Esophagus squamous epithelium (tissue), 5 donors: Measurements from ENCODE around the gene PLAGL2. TPM values are rescaled to one million over a fixed set of nuclear protein-coding genes. Genes with fewer than 3 reads are reported as not detected.
A peak's percentile ranks its signal among the peaks of the same experiment; 100 is the strongest.
"Not testable (repeated sequence)": the region's sequence is repeated elsewhere in the genome, so short reads cannot be mapped to it uniquely, and the experiment has no call there.

ENCODE experiments used
- DNase-seq: peaks from one replicate; lab custom pipeline; 2025; lab: John Stamatoyannopoulos, UW
- H3K27ac ChIP-seq, 4 donors: fragments of 200-600 bp; sonication (generic); one replicate each; pipeline ENCODE4 v1.5.1; 2016 to 2019; ENCODE audit warnings: mild to moderate bottlenecking in 1 of 4
- H3K27me3 ChIP-seq, 4 donors: fragments of 200-600 bp; sonication (generic); 1 replicate in 3 of 4; 2 replicates in 1 of 4; pipeline versions ENCODE4 v1.5.1 to v1.6.0; 2017 to 2021; ENCODE audit warnings: antibody characterized with exemption in 1 of 4
- H3K36me3 ChIP-seq, 3 donors: fragments of 200-600 bp; sonication (generic); one replicate each; pipeline ENCODE4 v1.5.1; 2016 to 2019
- H3K4me1 ChIP-seq, 3 donors: fragments of 200-600 bp; sonication (generic); one replicate each; pipeline ENCODE4 v1.5.1; 2017 to 2019
- H3K4me3 ChIP-seq, 4 donors: fragments of 200-600 bp; sonication (generic); 1 replicate in 3 of 4; 2 replicates in 1 of 4; pipeline ENCODE4 v1.5.1; 2016 to 2019; ENCODE audit warnings: mild to moderate bottlenecking in 2 of 4, moderate library complexity in 1 of 4
- H3K9me3 ChIP-seq, 3 donors: fragments of 200-600 bp; sonication (generic); one replicate each; pipeline ENCODE4 v1.5.1; 2016 to 2019
- CTCF ChIP-seq, 6 experiments: fragments of 450-650 bp in 4 of 6; fragments of 200-600 bp in 2 of 6; sonication (generic) in 2 of 6; IDR thresholded peaks; one replicate each; pipeline ENCODE4 v1.5.1; 2016 to 2019; ENCODE audit warnings: antibody characterized with exemption in 6 of 6, mild to moderate bottlenecking in 4 of 6, moderate library complexity in 4 of 6
- POLR2A ChIP-seq, 4 donors: fragments of 450-650 bp; IDR thresholded peaks; one replicate each; pipeline ENCODE4 v1.6.1; 2017; ENCODE audit warnings: antibody characterized with exemption in 4 of 4, mild to moderate bottlenecking in 4 of 4, moderate library complexity in 3 of 4
- WGBS, 2 donors: methylation state at CpG; one replicate each; pipeline ENCODE4 v1.1.5; 2018; 5-methylcytosine and 5-hydroxymethylcytosine counted together
- intact Hi-C: fragments of 100-400 bp; cut with DNase I; formaldehyde crosslinking; loops from one replicate; pipeline ENCODE4 v1.15.0; 2022
- total RNA-seq, 4 donors: library from RNA; depleted of rRNA; stranded (reverse); fragments of >200 nt; gene quantifications; one replicate each; pipeline ENCODE4 v1.1.0, GENCODE V29; 2016
- donor health status: DM: yes; HTN: yes; CAD: no.

Gene PLAGL2
- total RNA-seq, 4 donors from 2014 or later: 6.2 to 14.0 (median 11.2) TPM

GRCh38 chr20:32203356-32204204 is 4.0 kb downstream of the PLAGL2 start:
- no peaks in the 10 kb centered on the region for H3K9me3 ChIP-seq
- intact Hi-C loops: loop anchor here (10.0 kb wide), 1 partner anchor 89 kb away; no protein-coding TSS in a partner anchor
- DNase-seq: no peak
- H3K27ac ChIP-seq: peak overlapping the region; percentile 93 to 98 (median 98)
- H3K27me3 ChIP-seq: no peaks in the 10 kb centered on the region
- WGBS, 2 donors: 38 to 56% methylated on average over 11 of the region's 11 CpGs
- H3K4me1 ChIP-seq: peaks cover 23 to 70% (median 46%) of the 10 kb centered on the region in 3 donors
- peak overlapping the region in 3 of 4 donors; percentile 0 to 100 (median 4) for H3K4me3 ChIP-seq
- TF ChIP-seq POLR2A (IDR thresholded peaks at IDR 0.05) (no peak), CTCF (IDR thresholded peaks at IDR 0.05) (no peak)
- peaks cover 10 to 38% (median 24%) of the 10 kb centered on the region in 3 donors for H3K36me3 ChIP-seq

GRCh38 chr20:32201977-32202363 is 5.6 kb downstream of the PLAGL2 start:
- Histone ChIP-seq H3K27ac (peak overlapping the region; percentile 16 to 98 (median 34)), H3K4me1 (peaks cover 18 to 62% (median 42%) of the 10 kb centered on the region in 3 donors), H3K9me3 (no peaks in the 10 kb centered on the region), H3K4me3 (no peak overlapping the region), H3K36me3 (peaks cover 16 to 54% (median 31%) of the 10 kb centered on the region in 3 donors), H3K27me3 (no peaks in the 10 kb centered on the region)
- no peak for DNase-seq
- intact Hi-C loops: loop anchor here (10.0 kb wide), 1 partner anchor 87 kb away; no protein-coding TSS in a partner anchor
- WGBS, 2 donors: 56 to 68% methylated on average over 4 to 7 of the region's 8 CpGs
- TF ChIP-seq POLR2A (IDR thresholded peaks at IDR 0.05) (no peak), CTCF (IDR thresholded peaks at IDR 0.05) (no peak)

GRCh38 chr20:32201296-32201976 is 6.1 kb downstream of the PLAGL2 start:
- H3K4me3 ChIP-seq: no peak overlapping the region
- no peak for TF ChIP-seq POLR2A (IDR thresholded peaks at IDR 0.05)
- peak in 1 of 6 experiments; percentile 18 for TF ChIP-seq CTCF (IDR thresholded peaks at IDR 0.05)
- peaks cover 16 to 59% (median 36%) of the 10 kb centered on the region in 3 donors for H3K36me3 ChIP-seq
- DNase-seq: no peak
- intact Hi-C loops: loop anchor here (10.0 kb wide), 1 partner anchor 87 kb away; no protein-coding TSS in a partner anchor
- H3K9me3 ChIP-seq: no peaks in the 10 kb centered on the region
- H3K27ac ChIP-seq: peak overlapping the region; percentile 16 to 98 (median 34)
- H3K27me3 ChIP-seq: no peaks in the 10 kb centered on the region
- 80 to 85% methylated on average over 4 of the region's 4 CpGs for WGBS, 2 donors
- peaks cover 13 to 57% (median 37%) of the 10 kb centered on the region in 3 donors for H3K4me1 ChIP-seq

- 77 to 81% methylated on average over 4 of the region's 4 CpGs for WGBS, 2 donors
- Histone ChIP-seq H3K27ac (no peak overlapping the region), H3K9me3 (no peaks in the 10 kb centered on the region), H3K4me1 (peaks cover 8 to 32% (median 14%) of the 10 kb centered on the region in 3 donors), H3K4me3 (no peak overlapping the region), H3K36me3 (peaks cover 16 to 81% (median 42%) of the 10 kb centered on the region in 3 donors), H3K27me3 (no peaks in the 10 kb centered on the region)
- TF ChIP-seq CTCF (IDR thresholded peaks at IDR 0.05): no peak
- TF ChIP-seq POLR2A (IDR thresholded peaks at IDR 0.05): no peak
- DNase-seq: no peak
- intact Hi-C loops: no loop called here
Observed at GRCh38 chr20:32199006-32199405, 8.5 kb downstream of the PLAGL2 start.

GRCh38 chr20:32197136-32197535 is 10.4 kb downstream of the PLAGL2 start:
- Histone ChIP-seq H3K36me3 (peaks cover 16 to 89% (median 42%) of the 10 kb centered on the region in 3 donors), H3K4me1 (peaks cover 0 to 17% (median 3%) of the 10 kb centered on the region in 3 donors)
- DNase-seq, H3K9me3 ChIP-seq, intact Hi-C loops, H3K4me3 ChIP-seq, H3K27ac ChIP-seq, H3K27me3 ChIP-seq: not testable (repeated sequence)
- 75 to 94% methylated on average over 14 to 16 of the region's 20 CpGs for WGBS, 2 donors

- 92 to 100% methylated on average over 2 to 7 of the region's 11 CpGs for WGBS, 2 donors
- not testable (repeated sequence) for H3K27ac ChIP-seq
- H3K36me3 ChIP-seq: peaks cover 16 to 84% (median 40%) of the 10 kb centered on the region in 3 donors
Observed at GRCh38 chr20:32196613-32197012, 10.9 kb downstream of the PLAGL2 start.

More at GRCh38 chr20:32196613-32197012, 10.9 kb downstream of the PLAGL2 start:
- intact Hi-C loops, H3K27me3 ChIP-seq, DNase-seq, H3K4me3 ChIP-seq, H3K9me3 ChIP-seq: not testable (repeated sequence)
- peaks cover 0 to 11% (median 0%) of the 10 kb centered on the region in 3 donors for H3K4me1 ChIP-seq
